Stimulated activated CD8-positive, alpha-beta memory T cell treated with anti-CD3 and anti-CD28 coated beads, Interleukin-7, amount 100 ng/mL, for 1 hour (primary cell): ENCODE results near the gene CPNE4.

Experiments
- DNase-seq, 2 donors: peaks; one replicate each; pipeline ENCODE4 v3.0.0-alpha.2; 2020; ENCODE audit warnings: low read depth in 2 of 2

CPNE4 gene

DNA sequence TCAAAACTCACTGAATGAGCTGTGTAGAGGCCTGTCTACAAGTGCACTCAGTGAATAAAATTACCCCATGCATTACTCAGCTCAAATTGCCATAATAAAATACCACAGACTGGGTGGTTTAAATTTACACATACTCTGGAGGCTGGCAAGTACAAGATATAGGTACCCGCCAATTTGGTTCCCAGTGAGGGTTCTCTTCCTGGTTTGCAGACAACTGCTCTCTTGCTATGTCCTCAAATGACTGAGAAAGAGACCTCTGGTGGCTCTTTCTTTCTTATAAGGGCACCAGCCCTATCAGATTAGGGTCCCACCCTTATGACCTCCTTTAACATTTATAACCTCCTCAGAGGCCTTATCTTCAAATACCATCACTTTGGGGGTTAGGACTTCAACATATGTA, 237.0 kb downstream of the CPNE4 start:
- DNase-seq, result no peak

DNA sequence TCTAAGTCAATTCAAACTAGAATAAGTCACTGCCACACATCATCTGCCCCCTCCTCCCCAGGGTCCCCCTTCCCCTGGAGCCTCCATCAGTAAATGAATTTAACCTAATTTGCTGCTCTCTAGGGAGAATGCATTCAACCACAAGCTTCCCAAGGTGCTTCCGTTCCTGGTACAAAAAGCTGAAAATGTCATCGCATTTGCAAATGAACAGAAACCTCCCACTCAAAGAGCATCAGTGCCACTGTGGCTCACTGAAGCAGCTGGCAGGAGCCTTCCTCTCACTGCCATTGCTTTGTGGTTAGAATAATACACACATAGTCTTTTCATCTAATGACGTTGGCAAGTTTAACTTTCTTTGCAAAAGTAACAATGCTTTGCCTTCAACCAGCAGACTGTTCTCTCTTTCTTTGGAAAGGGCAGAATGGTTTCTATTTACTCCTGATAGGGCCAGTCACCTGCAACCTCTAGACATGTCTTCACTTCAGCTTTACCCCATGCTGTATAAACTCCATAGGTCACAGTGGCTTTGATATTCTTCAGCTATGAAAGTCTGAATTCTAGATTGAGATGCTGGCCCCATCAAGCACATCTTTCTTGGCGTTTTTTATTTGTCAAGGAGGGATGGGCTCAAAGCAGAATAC, 238.1 kb downstream of the CPNE4 start:
- DNase-seq, result no peak

DNA sequence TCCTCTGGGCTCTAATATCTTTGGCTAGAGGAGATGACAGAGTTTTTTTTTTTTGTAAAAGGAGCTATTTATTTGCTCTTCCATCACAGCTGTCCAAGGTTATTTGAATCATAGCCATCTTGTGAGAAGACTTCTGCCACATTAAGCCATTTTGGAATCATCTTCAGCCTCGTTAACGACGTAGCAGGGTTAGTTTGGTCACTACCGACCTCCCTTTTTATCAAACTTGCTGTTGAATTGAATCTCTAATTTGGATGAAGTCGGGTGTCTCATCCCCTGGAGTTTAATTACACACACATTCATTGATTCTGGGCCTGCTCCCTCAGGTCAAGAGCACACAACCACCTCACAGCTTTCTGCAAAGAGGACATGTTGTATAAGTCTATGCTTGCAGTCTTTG, 238.7 kb downstream of the CPNE4 start:
- no peak for DNase-seq

DNA sequence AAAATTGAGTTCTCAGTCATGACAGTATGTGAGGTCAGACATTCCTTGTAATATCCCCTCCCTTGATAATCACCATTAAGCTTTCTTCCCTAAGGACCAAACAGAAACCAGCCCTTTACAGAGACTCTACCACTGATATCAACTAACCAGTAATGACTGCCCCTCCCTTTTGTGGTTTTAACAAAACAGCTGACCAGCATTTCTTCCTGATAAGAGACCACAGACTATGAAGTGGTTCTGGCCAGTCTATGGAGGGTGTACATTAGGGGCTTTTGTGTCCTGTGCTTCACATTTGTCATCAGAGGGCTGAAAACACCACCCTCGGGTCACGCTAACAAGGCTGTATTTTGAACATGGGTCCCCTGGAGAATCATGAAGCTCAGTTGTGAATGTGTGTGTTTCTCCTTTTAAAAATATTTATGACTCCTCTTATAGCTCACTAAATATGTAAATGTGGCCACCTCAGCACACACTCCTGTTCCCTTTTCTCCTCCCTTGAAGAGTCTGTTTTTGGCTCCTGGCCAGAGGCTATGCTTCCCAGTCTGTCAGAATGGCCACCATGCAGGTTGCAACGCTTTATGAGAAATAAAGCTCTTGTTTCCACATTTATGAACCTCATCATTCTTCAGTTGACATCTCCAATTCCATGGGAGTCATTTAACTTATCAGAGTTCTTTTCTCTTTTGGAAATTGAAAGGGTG, 239.3 kb downstream of the CPNE4 start:
- no peak for DNase-seq

DNA sequence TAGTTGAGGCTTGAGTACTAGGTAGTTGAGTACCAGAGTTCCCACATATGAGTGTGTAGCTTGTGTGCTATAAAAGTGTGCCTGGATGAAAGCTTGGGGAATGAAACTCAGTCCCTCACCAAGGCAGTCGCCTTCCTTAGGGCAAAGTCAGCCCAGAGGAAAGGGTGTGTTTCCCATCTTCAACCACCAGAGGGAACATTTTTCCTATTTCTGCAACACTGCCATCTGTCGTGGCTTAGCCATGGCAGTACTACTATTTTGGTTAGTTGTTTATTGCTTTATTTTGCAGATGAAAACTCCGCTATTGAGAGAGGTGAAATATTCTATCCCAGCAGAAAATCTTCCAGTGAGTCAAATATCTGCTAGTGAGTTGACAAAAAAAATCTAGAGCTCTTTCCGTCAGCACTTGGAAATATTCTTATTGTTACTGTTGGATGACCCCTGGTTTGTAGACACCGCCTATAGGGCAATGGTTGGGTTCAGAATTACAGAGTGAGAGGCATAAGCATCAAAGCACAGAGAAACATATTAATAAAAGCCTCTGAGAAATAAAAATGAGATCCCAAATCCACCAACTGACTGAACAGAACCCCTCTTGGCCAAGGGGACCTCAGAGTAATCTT, 239.9 kb downstream of the CPNE4 start:
- DNase-seq, result no peak

DNA sequence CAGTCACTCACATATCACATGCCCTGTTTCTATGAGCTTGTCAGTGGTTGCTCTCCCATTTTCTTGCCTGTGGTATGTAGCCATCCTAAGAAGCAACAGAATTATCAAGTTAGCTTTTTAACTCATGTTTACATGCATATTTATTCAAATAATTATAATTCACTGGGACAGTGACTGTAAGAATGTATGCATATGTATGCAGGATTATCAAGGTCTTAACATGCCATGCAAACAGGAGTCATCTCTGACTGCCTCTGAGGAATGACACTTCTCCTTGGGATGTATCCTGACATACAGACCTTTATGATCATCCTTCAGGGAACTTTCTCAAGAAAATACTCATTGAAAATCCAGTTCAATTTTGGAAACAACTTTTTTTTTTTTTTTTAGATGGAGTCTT, 240.9 kb downstream of the CPNE4 start:
- DNase-seq, result no peak

DNA sequence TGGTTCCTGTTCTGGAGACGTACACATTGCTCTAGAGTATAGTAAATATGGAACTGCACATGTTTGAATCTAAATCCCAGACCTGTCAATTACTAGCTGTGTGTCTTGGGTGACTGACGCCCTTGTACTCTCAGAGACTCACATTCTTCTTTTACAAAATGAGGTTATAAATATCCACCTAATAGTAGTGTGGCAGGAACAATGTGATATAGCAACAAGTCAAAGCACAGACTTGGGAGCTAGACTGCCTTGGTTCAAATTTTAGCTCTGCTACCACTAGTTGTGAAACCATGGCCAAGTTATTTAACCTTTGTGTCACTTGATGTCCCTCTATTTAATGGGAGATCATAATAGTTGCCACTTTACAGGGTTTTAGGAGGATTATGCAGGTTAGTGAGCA, 245.6 kb downstream of the CPNE4 start:
- no peak for DNase-seq

DNA sequence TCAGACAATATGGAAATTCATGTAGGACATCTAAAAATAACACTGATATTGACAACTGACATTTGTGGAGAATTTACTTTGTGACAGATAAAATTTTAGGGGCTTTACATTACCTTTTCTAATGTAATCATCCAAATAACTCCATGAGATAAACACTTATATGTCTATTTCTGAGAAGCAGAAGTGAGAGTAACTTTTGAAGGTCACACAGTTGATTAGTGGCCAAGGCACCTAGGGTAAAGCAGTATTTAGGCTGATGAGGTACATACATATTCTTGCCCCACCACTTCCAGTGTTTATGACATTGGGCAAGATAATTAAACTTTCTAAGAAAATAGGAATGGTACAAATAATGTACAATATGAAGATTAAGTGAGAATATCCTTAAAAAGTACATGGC, 248.4 kb downstream of the CPNE4 start:
- DNase-seq, result no peak

DNA sequence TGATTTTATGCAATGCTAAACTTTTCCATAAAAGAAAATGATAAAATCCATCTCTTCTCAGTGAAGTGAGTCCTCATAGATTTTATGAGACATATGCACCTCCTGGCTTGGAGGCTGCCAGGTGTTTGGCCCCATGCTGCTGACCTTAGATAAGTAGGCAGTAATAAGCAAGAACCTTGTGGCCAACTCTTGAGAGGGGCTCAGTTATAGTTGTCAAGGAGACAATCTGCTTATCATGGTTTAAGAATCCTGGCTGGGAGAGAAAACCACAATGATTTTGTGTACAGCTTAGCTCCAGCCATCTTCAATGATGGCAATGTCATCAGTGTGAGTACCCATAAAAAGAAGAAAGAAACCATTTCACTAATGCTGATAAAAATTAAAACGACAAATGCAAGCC, 252.1 kb downstream of the CPNE4 start:
- no peak for DNase-seq

DNA sequence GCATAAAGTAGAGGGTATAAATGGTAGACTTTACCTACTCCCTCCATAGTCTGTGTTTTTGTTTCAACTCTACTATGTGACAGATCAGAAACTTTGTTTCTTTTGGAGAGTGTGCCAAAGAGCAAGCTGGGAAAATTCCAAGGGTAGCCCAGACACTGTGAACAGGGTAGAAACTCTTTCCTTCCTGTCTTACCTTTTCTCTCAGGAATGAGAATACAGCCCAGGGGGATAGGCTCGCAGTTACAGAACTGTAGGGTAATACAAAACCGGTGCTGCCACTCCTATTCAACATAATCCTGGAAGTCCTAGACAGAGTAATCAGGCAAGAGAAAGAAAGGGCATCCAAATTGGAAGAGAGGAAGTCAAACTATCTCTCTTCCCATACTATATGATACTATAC, 256.3 kb downstream of the CPNE4 start:
- no peak for DNase-seq

DNA sequence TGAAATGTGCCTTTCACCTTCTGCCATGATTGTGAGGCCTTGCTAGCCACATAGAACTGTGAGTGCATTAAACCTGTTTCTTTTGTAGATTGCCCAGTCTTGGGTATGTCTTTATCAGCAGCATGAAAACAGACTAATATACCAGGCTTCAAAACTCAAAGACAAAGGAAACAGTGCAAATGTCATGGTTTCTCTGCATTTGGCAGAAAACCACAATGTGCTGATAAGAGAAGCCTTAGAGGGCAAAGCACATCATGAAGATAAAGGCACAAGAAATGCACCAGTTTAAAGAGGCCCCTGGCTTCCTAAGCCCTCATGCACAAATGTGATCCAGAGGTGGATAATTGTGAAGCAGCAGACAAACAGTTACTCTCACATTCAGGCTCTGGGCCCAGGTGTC, 259.2 kb downstream of the CPNE4 start:
- DNase-seq, result no peak

DNA sequence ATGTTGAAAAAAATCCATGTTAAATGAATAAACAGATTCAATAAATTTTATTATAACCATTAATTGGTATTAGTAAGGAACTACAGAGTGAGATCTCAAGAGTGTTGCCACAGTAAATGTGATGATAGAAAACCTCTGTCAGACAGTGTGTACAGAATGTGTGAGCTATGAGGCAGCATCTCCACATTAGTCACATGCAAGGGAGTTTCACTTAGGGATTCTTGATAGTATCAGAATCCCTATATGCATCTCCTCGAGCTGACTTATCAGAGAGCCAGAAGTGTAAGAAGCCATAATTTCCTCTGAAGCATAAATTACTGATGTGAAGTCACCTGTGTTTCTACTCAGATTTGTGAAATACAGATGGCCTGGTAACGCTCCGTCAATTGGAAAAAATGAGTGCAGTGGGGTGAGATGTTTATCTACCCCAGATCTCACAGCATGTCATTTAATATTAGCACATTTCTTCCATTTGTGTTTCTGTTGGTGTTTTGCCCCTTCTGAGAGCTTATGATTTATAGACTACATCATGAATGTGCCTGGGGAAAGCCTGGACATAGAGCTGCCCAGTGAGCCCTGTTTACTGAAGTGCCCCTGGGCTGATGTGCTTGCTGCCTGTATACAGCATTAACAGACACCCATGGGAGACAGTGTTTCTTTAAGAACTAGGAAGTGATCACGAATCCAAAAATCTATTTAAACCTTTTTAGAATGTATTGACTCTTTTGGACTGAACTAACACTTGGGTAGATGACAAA, 262.4 kb downstream of the CPNE4 start:
- no peak for DNase-seq

DNA sequence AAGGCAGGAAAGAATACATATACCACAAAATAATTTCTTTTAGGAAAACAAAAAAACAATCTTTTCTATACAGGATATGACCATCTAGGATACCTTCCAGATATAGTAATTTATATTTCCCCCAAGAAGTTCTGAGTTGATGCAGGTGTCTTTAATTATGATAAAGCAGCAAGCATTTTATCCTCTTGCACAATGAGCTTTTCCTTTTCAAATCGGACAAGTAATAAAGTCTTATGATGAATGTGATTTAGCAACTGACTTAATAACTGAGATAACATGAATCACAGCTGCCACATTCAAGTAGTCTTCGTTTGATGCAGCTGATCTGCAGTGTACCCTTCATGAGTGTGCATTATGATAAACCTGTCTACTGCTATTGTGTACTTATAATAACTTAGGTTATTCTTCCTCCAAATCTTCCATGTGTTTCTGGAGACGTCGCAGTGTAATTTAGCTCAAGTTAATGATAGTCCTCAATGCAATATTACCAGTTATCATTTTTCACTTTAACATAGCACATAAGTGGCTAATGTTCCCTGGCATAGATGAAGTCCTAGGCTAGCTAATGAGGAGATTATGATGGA, 271.7 kb downstream of the CPNE4 start:
- DNase-seq, result no peak

DNA sequence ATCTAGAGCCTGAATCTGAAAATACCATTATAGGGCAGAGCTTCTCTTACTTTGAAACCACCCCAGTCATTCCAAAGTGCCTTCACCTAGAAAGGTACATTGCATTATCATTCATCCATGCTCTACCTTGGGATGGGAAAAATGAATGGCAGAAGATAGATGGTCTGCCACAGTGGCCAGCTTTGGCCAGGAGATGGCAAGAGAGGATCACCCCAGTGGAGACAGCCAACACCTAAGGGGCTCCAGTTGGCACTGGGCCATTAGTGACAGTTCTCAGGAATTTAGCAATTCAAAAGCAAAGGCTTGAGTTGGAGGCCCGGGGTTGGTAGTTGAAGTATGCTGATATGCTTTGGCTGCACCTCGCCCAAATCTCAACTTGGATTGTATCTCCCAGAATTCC, 278.4 kb downstream of the CPNE4 start:
- DNase-seq, result no peak

DNA sequence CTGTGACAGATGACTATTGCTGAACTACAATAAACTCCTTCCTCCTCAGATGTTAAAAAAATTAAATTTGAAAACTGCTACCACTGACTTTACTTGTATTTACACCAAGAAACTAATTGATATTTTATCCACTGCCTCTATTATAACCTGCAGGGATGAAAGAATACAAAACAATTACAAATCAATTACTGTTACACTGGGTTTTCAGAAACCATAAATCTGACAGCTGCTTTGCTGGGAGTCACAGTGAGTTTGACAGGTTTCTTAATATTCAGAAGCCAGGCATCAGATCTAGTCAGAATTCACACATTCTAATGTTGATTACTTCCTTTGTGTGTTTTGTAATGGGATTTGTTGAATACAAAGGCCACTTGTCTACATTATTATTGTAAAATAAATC, 279.4 kb downstream of the CPNE4 start:
- DNase-seq, result no peak

DNA sequence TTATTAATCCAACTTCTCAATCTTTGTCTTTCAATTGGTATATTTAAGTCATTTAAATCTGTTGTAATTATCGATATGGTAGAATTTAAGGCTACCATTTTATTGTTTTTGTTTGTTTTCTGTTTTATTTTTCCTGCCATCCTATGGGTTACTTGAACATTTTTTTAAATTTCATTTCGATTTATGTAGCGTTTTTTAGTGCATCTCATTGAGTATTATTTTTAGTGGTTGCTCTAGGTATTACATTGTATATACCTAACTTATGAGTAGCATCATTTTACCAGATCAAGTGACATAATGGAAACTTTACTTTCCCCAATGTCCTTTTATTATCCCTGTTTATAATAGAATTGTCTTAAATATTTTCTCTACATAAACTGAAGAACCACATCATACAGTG, 284.6 kb downstream of the CPNE4 start:
- no peak for DNase-seq

DNA sequence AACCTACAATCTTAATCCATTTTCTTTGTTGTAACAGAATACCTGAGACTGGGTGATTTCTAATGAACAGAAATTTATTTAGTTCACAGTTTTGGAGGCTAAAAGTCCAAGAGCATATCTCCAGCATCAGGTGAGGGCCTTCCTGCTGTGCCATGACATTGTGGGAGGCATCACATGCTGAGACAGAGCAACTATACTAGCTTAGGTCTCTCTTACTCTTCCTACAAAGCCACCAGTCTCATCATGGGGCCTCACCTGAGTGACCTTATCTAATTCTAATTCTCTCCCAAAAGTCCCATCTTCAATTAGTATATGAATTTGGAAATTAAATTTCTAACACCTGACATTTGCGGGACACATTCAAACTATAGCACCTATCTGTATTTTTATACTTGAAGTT, 285.0 kb downstream of the CPNE4 start:
- no peak for DNase-seq

DNA sequence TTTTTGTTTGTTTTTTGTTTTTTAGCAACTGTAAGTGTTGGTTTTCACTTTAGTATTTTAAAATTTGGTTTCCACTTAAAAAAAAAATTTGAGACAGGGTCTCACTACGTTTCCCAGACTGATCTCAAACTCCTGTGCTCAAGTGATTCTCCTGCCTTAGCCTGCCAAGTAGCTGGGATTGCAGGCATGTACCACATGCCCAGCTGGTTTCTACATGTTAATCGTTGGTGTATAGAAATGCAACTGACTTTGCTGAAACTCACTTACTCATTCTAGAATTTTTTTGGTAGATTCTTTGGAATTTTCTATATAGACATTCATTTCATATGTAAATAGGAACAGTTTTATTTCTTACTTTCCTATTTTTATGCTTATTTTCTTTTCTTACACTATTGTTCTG, 287.3 kb downstream of the CPNE4 start:
- no peak for DNase-seq

DNA sequence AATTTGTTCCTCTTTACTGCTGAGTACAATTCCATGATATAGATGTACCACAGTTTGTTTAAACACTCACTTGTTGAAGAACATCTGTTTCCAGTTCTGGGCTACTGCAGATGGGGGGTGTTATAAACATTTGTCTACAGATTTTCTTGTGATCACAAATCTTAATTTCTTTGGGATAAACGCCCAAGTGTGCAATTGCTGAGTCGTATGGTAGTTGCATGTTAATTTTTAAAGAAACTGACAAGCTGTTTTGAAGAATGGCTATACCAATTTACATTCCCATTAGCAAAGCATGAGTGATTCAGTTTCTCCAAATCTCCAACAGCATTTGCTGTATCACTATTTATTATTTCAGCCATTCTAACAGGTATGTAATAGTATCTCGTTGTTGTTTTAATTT, 290.0 kb downstream of the CPNE4 start:
- no peak for DNase-seq

DNA sequence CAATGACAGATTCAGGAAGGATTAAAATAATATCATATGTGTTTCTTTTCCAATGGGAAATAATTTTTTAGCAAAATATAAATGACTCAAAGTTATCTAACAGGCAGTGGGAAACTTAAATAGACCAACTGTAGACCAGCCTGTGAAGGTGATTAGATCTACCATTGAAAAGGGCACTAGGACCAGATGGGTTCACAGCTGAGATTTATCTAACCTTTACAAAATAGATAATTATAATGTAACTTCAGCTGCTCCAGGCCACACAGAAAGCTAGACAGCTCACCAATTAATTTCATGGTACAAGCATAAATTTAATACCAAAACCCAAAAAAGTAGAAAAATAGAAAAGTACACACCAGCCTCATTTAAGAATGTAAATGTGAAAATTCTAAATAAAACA, 291.7 kb downstream of the CPNE4 start:
- DNase-seq, result no peak

DNA sequence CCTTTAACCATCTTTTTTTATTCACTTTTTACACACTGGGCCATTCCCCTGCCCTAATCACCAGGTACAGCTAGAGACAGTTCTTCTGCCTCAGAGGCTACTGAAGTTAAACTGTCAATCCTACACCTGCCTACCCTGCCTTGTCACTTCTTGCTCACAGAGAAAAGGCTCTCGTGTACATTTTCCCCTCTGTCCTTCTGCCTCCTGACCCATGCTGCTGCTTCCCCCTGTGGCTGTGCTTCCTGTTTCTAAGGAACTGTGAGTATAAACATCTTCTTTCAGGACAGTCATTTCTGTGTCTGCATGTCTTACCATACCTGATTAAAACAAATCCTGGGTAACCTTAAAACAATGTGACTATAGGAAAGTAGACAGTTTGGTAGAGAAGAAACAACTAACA, 295.6 kb downstream of the CPNE4 start:
- no peak for DNase-seq

DNA sequence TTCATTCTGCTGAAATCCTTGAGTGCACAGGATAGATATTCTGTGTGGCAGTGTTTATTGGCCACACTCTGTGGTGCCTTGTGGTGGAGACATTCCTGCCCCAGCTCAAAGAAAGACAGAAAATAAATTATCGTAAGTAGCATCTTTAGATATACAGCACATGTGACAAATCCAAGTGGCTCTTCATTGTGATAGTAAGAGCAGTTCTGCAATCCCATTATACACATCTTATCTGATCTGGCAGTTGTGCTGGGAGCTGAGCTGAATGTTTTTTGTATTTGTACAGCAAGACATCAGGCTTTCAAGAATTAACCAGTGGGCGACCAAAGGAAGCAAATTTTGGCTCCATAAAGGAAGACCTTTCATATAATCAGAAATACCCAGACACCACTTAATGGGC, 296.7 kb downstream of the CPNE4 start:
- no peak for DNase-seq
